Hypothalamus (tissue), 51 donors: ENCODE results near the gene TUBA4B.

ENCODE experiments used
- DNase-seq, 51 donors: peaks; one replicate each; lab custom pipeline; 2025; lab: John Stamatoyannopoulos, UW

TUBA4B gene

GRCh38 chr2:219252900-219253752, at the start of gene TUBA4B:
TUBA4B (plus strand) TSS chr2:219253243; CDS start chr2:219253408, 165 bp downstream.
- peak in 18 of 51 donors; percentile 14 to 52 (median 38) for DNase-seq

- no peak for DNase-seq
Measured at GRCh38 chr2:219204425-219205164, 48.4 kb upstream of the TUBA4B start.

GRCh38 chr2:219205165-219205538, 47.9 kb upstream of the TUBA4B start:
- DNase-seq, result no peak

- peak in 1 of 51 donors; percentile 34 for DNase-seq
Measured at GRCh38 chr2:219205981-219206327, 47.1 kb upstream of the TUBA4B start.

- peak; percentile 60 to 97 (median 91) for DNase-seq
Measured at GRCh38 chr2:219206328-219207133, 46.5 kb upstream of the TUBA4B start, which contains the start of gene ZFAND2B. ZFAND2B (plus strand) TSS chr2:219206782; CDS start chr2:219206988, 206 bp downstream.

GRCh38 chr2:219207134-219207883, 45.7 kb upstream of the TUBA4B start:
- DNase-seq, result peak in 3 of 51 donors; percentile 35 to 75 (median 71)

- no peak for DNase-seq
Measured at GRCh38 chr2:219207884-219208740, 44.9 kb upstream of the TUBA4B start.

GRCh38 chr2:219209236-219210195, 43.5 kb upstream of the TUBA4B start:
- DNase-seq, result no peak

- no peak for DNase-seq
Measured at GRCh38 chr2:219210196-219210885, 42.7 kb upstream of the TUBA4B start.

GRCh38 chr2:219210886-219211362, 42.1 kb upstream of the TUBA4B start:
- DNase-seq, result no peak

- no peak for DNase-seq
Measured at GRCh38 chr2:219213026-219213415, 40.0 kb upstream of the TUBA4B start.

- no peak for DNase-seq
Measured at GRCh38 chr2:219213486-219214071, 39.5 kb upstream of the TUBA4B start.

- DNase-seq, result no peak
Measured at GRCh38 chr2:219214141-219214540, 38.9 kb upstream of the TUBA4B start.

- no peak for DNase-seq
Measured at GRCh38 chr2:219214786-219215185, 38.3 kb upstream of the TUBA4B start.

GRCh38 chr2:219215871-219216534, 37.0 kb upstream of the TUBA4B start:
- DNase-seq, result no peak

GRCh38 chr2:219216535-219216915, 36.5 kb upstream of the TUBA4B start:
- DNase-seq, result no peak
